SK-N-SH treated with all-trans-retinoic acid at 6 μM for 48 hours (cell line): ENCODE measurements around the gene CCT2.

ENCODE experiments used
- ATAC-seq: fragments of 200-7000 bp; cut with Tn5 transposase; 3 replicates; pipeline ENCODE4 v1.9.1; 2020; ENCODE audit warnings: mild to moderate bottlenecking, moderate library complexity
- ARNTL ChIP-seq: fragments of 450-650 bp; formaldehyde crosslinking; IDR thresholded peaks from 2 replicates; pipeline ENCODE4 v1.5.0; 2020; ENCODE audit warnings: low read depth, mild to moderate bottlenecking, moderate library complexity, borderline replicate concordance
- BACH2 ChIP-seq: fragments of 250-450 bp; sonication (Bioruptor Pico); IDR thresholded peaks from 2 replicates; pipeline ENCODE4 v1.9.0; 2021; ENCODE audit warnings: mild to moderate bottlenecking, borderline replicate concordance
- CSDC2 ChIP-seq: fragments of 250-450 bp; sonication (Bioruptor Pico); IDR thresholded peaks from 2 replicates; pipeline ENCODE4 v1.5.0; 2020; ENCODE audit warnings: mild to moderate bottlenecking, moderate library complexity
- ESRRG ChIP-seq: fragments of 250-450 bp; sonication (Bioruptor Pico); IDR thresholded peaks from 2 replicates; pipeline ENCODE4 v1.6.1; 2021; ENCODE audit warnings: mild to moderate bottlenecking
- GLIS3 ChIP-seq: fragments of 250-450 bp; sonication (Bioruptor Pico); IDR thresholded peaks from 2 replicates; pipeline ENCODE4 v1.5.0; 2020; ENCODE audit warnings: mild to moderate bottlenecking, moderate library complexity
- ISL1 ChIP-seq: fragments of 250-450 bp; sonication (Bioruptor Pico); IDR thresholded peaks from 2 replicates; pipeline ENCODE4 v2.1.2; 2022; ENCODE audit warnings: mild to moderate bottlenecking, moderate library complexity
- OSR1 ChIP-seq: fragments of 250-450 bp; sonication (Bioruptor Pico); IDR thresholded peaks from 2 replicates; pipeline ENCODE4 v1.8.0; 2022; ENCODE audit warnings: moderate library complexity, mild to moderate bottlenecking, inconsistent platforms
- PPARA ChIP-seq: fragments of 250-450 bp; sonication (Bioruptor Pico); IDR thresholded peaks from 2 replicates; pipeline ENCODE4 v1.5.0; 2020; ENCODE audit warnings: mild to moderate bottlenecking, borderline replicate concordance
- RARB ChIP-seq: fragments of 250-450 bp; sonication (Bioruptor Pico); IDR thresholded peaks from 2 replicates; pipeline ENCODE4 v1.8.0; 2021; ENCODE audit warnings: mild to moderate bottlenecking, moderate library complexity
- SNAI2 ChIP-seq: fragments of 250-450 bp; sonication (Bioruptor Pico); IDR thresholded peaks from 2 replicates; pipeline ENCODE4 v1.5.0; 2020; ENCODE audit warnings: mild to moderate bottlenecking, moderate library complexity
- TCF4 ChIP-seq: fragments of 250-450 bp; sonication (Bioruptor Pico); IDR thresholded peaks from 2 replicates; pipeline ENCODE4 v1.8.0; 2021; ENCODE audit warnings: mild to moderate bottlenecking, moderate library complexity, borderline replicate concordance
- TOX ChIP-seq: fragments of 250-450 bp; sonication (Bioruptor Pico); IDR thresholded peaks from 2 replicates; pipeline ENCODE4 v1.8.0; 2021; ENCODE audit warnings: mild to moderate bottlenecking, moderate library complexity, borderline replicate concordance
- ZC3H10 ChIP-seq: fragments of 250-450 bp; sonication (Bioruptor Pico); IDR thresholded peaks from 2 replicates; pipeline ENCODE4 v1.5.1; 2021; ENCODE audit warnings: mild to moderate bottlenecking, moderate library complexity
- ZFP3 ChIP-seq: fragments of 250-450 bp; sonication (Bioruptor Pico); IDR thresholded peaks from 2 replicates; pipeline ENCODE4 v1.5.0; 2020; ENCODE audit warnings: mild to moderate bottlenecking, moderate library complexity
- ZFP30 ChIP-seq: fragments of 450-650 bp; formaldehyde crosslinking; IDR thresholded peaks from 2 replicates; pipeline ENCODE4 v1.5.0; 2022; ENCODE audit warnings: mild to moderate bottlenecking, moderate library complexity
- ZNF565 ChIP-seq: fragments of 450-650 bp; formaldehyde crosslinking; conservative IDR thresholded peaks from 2 replicates; pipeline ENCODE4 v1.5.0; 2020; ENCODE audit warnings: low read depth, mild to moderate bottlenecking, moderate library complexity
- ZNF70 ChIP-seq: fragments of 450-650 bp; formaldehyde crosslinking; IDR thresholded peaks from 2 replicates; pipeline ENCODE4 v1.5.0; 2020; ENCODE audit warnings: mild to moderate bottlenecking, moderate library complexity
- ZNF8 ChIP-seq: fragments of 450-650 bp; formaldehyde crosslinking; IDR thresholded peaks from 2 replicates; pipeline ENCODE4 v1.5.0; 2020; ENCODE audit warnings: mild to moderate bottlenecking, moderate library complexity
- TF ChIP-seq, protein P1 (sequence below): fragments of 250-450 bp; sonication (Bioruptor Pico); IDR thresholded peaks from 2 replicates; pipeline ENCODE4 v1.8.0; 2021; ENCODE audit warnings: low read depth, mild to moderate bottlenecking, moderate library complexity, borderline replicate concordance
- TF ChIP-seq, protein P2 (sequence below): fragments of 250-450 bp; sonication (Bioruptor Pico); IDR thresholded peaks from 2 replicates; pipeline ENCODE4 v1.5.0; 2020; ENCODE audit warnings: mild to moderate bottlenecking, moderate library complexity
- TF ChIP-seq, protein P3 (sequence below): fragments of 250-450 bp; sonication (Bioruptor Pico); IDR thresholded peaks from 2 replicates; pipeline ENCODE4 v1.5.1; 2021; ENCODE audit warnings: mild to moderate bottlenecking, moderate library complexity

The CCT2 gene

DNA sequence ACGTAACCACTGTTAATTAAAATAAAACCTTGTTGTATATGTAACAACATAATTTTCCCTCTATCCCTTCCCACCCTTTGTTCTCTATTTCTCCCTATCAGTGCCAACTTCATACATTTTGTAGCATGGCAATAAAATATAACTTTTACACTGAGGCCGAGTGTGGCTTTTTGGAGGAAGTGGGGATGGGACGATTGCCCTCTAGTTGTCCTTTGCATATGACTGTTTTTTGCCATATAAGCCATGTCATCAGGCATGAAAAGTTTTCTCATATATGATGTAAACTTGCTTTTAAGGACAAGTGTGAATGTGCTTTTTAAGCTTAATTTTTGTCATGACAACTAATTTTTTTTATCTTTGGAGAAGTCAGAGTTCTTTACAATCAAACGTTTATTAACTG, 6.2 kb upstream of the CCT2 start:
- TF ChIP-seq ZFP3 (CRISPR knock-in tag) = no peak
- TF ChIP-seq ZNF70 = no peak
- TF ChIP-seq ARNTL (CRISPR knock-in tag) = no peak
- no peak for TF ChIP-seq ZNF565 (CRISPR knock-in tag)
- no peak for TF ChIP-seq OSR1 (CRISPR knock-in tag)
- no peak for TF ChIP-seq RARB (CRISPR knock-in tag)
- TF ChIP-seq TCF4 = no peak
- TF ChIP-seq SNAI2 (CRISPR knock-in tag) = no peak
- no peak for TF ChIP-seq ESRRG (CRISPR knock-in tag)
- TF ChIP-seq, protein P1, sequence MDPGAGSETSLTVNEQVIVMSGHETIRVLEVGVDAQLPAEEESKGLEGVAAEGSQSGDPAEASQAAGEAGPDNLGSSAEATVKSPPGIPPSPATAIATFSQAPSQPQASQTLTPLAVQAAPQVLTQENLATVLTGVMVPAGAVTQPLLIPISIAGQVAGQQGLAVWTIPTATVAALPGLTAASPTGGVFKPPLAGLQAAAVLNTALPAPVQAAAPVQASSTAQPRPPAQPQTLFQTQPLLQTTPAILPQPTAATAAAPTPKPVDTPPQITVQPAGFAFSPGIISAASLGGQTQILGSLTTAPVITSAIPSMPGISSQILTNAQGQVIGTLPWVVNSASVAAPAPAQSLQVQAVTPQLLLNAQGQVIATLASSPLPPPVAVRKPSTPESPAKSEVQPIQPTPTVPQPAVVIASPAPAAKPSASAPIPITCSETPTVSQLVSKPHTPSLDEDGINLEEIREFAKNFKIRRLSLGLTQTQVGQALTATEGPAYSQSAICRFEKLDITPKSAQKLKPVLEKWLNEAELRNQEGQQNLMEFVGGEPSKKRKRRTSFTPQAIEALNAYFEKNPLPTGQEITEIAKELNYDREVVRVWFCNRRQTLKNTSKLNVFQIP = no peak
- ATAC-seq = no peak

DNA sequence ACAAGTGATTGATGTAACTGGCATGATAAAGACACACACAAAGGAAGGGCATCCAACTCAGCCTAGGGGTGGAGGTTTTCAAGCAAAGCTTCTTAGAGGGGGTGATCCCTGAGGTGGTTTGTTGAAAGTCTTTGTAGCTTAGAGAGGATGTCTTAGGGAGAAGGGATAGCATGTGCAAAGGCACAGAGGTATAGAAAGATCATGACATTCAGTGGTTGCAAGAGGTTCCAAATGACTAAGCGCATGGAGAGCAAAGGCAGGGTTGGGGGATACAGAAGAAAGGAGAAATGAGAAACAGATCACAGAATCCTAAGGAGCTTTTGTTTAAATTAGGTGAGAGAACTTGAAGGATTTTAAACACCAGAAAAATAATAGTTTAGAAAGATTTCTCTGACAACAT, 5.2 kb upstream of the CCT2 start:
- TF ChIP-seq, protein P2, sequence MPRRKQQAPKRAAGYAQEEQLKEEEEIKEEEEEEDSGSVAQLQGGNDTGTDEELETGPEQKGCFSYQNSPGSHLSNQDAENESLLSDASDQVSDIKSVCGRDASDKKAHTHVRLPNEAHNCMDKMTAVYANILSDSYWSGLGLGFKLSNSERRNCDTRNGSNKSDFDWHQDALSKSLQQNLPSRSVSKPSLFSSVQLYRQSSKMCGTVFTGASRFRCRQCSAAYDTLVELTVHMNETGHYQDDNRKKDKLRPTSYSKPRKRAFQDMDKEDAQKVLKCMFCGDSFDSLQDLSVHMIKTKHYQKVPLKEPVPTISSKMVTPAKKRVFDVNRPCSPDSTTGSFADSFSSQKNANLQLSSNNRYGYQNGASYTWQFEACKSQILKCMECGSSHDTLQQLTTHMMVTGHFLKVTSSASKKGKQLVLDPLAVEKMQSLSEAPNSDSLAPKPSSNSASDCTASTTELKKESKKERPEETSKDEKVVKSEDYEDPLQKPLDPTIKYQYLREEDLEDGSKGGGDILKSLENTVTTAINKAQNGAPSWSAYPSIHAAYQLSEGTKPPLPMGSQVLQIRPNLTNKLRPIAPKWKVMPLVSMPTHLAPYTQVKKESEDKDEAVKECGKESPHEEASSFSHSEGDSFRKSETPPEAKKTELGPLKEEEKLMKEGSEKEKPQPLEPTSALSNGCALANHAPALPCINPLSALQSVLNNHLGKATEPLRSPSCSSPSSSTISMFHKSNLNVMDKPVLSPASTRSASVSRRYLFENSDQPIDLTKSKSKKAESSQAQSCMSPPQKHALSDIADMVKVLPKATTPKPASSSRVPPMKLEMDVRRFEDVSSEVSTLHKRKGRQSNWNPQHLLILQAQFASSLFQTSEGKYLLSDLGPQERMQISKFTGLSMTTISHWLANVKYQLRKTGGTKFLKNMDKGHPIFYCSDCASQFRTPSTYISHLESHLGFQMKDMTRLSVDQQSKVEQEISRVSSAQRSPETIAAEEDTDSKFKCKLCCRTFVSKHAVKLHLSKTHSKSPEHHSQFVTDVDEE = no peak
- TF ChIP-seq ARNTL (CRISPR knock-in tag) (no peak), OSR1 (CRISPR knock-in tag) (no peak), ZNF70 (no peak), ESRRG (CRISPR knock-in tag) (no peak), ZFP3 (CRISPR knock-in tag) (no peak), TOX (CRISPR knock-in tag) (no peak), ZFP30 (no peak), CSDC2 (CRISPR knock-in tag) (no peak), ZNF8 (CRISPR knock-in tag) (no peak), ZNF565 (CRISPR knock-in tag) (no peak), BACH2 (CRISPR knock-in tag) (no peak), SNAI2 (CRISPR knock-in tag) (no peak), PPARA (CRISPR knock-in tag) (no peak), GLIS3 (CRISPR knock-in tag) (no peak)
- TF ChIP-seq, protein P3, sequence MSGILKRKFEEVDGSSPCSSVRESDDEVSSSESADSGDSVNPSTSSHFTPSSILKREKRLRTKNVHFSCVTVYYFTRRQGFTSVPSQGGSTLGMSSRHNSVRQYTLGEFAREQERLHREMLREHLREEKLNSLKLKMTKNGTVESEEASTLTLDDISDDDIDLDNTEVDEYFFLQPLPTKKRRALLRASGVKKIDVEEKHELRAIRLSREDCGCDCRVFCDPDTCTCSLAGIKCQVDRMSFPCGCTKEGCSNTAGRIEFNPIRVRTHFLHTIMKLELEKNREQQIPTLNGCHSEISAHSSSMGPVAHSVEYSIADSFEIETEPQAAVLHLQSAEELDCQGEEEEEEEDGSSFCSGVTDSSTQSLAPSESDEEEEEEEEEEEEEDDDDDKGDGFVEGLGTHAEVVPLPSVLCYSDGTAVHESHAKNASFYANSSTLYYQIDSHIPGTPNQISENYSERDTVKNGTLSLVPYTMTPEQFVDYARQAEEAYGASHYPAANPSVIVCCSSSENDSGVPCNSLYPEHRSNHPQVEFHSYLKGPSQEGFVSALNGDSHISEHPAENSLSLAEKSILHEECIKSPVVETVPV (CRISPR knock-in tag) = no peak
- ATAC-seq = no peak

DNA sequence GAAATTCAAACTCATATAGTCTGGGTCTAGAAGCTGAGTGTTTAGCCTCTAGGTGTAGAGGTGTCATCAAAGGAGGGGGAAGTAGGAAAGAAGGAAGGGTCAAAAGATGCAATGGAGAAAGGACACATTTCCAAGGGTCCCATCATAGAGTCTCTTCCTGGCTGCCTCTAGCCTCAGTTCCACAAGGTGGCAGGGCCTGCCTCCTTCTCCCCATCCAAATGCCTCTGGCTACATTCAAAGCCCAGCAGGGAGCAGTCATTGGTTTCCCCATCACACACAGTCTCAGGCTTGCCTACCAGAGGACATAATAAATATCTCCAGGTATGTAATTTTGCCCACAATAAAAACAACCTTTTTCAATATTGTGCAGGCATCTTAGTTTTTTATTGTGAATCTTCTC, 2.1 kb upstream of the CCT2 start:
- TF ChIP-seq TOX (CRISPR knock-in tag) = no peak
- TF ChIP-seq ZNF565 (CRISPR knock-in tag) = no peak
- TF ChIP-seq, protein P1 = no peak
- no peak for TF ChIP-seq OSR1 (CRISPR knock-in tag)
- no peak for TF ChIP-seq ZFP3 (CRISPR knock-in tag)
- TF ChIP-seq ARNTL (CRISPR knock-in tag) = no peak
- TF ChIP-seq ZC3H10 (CRISPR knock-in tag) = no peak
- TF ChIP-seq GLIS3 (CRISPR knock-in tag) = no peak
- no peak for TF ChIP-seq ISL1 (CRISPR knock-in tag)
- TF ChIP-seq BACH2 (CRISPR knock-in tag) = no peak
- no peak for ATAC-seq

DNA sequence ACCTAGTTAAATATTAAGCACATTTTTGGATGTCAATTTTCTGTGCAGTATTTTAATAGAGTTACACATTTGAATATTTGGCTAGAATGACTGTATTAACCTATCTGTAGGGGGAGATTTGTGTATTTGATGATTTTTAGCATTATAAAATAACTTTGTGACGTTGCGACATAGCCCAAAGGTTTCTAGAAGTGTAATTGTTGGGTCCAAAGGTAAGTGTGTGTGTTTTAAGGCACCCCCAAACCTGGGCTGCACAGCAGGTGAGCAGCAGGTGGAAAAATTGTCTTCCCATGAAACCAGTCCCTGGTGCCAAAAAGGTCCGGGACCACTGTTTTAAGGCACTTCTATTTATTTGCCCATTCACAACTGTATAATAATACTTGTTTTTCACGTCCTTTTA, 3.3 kb downstream of the CCT2 start:
- no peak for ATAC-seq
- TF ChIP-seq ZNF565 (CRISPR knock-in tag) (no peak), ZFP30 (no peak)
- TF ChIP-seq, protein P2 = no peak
